DOHH2 (cell line): ENCODE measurements around the gene NMUR1.

Source experiments
- H3F3A ChIP-seq: fragments of 200-600 bp; sonication (generic), shearing (Covaris generic); 2 replicates; pipeline ENCODE4 v1.6.0; 2016; ENCODE audit warnings: antibody characterized with exemption, mild to moderate bottlenecking; ENCODE audit not compliant: control insufficient read depth, insufficient read depth
- H3K27ac ChIP-seq: fragments of 200-600 bp; sonication (generic); 2 replicates; pipeline ENCODE4 v1.5.1; 2014; ENCODE audit warnings: low read depth, mild to moderate bottlenecking, low read length, moderate library complexity
- H3K27me3 ChIP-seq: fragments of 200-600 bp; sonication (generic); 2 replicates; pipeline ENCODE4 v1.6.1; 2014; ENCODE audit warnings: mild to moderate bottlenecking, low read length, mixed read lengths; ENCODE audit not compliant: control insufficient read depth
- H3K36me3 ChIP-seq: fragments of 200-600 bp; sonication (generic); 2 replicates; pipeline ENCODE4 v1.6.1; 2014; ENCODE audit warnings: mild to moderate bottlenecking, low read length, moderate library complexity, mixed read lengths; ENCODE audit not compliant: control insufficient read depth
- H3K4me1 ChIP-seq: fragments of 200-600 bp; sonication (generic); 2 replicates; pipeline ENCODE4 v1.6.1; 2014; ENCODE audit warnings: mild to moderate bottlenecking, low read length, mixed read lengths; ENCODE audit not compliant: control insufficient read depth
- H3K4me2 ChIP-seq: fragments of 200-600 bp; sonication (generic); 2 replicates; pipeline ENCODE4 v1.6.0; 2014; ENCODE audit warnings: mild to moderate bottlenecking, low read length, moderate library complexity
- H3K4me3 ChIP-seq: fragments of 200-600 bp; sonication (generic); 2 replicates; pipeline ENCODE4 v1.5.1; 2014; ENCODE audit warnings: mild to moderate bottlenecking, low read length, mixed read lengths
- H3K79me2 ChIP-seq: fragments of 200-600 bp; sonication (generic); 2 replicates; pipeline ENCODE4 v1.6.1; 2014; ENCODE audit warnings: mild to moderate bottlenecking, low read length, mixed read lengths; ENCODE audit not compliant: control insufficient read depth
- H3K9me2 ChIP-seq: fragments of 200-600 bp; sonication (generic); replicated peaks from 2 replicates; pipeline ENCODE4 v1.6.1; 2014; ENCODE audit warnings: mild to moderate bottlenecking, low read length, mixed read lengths; ENCODE audit not compliant: control insufficient read depth
- H3K9me3 ChIP-seq: fragments of 200-600 bp; sonication (generic); 2 replicates; pipeline ENCODE4 v1.6.1; 2014; ENCODE audit warnings: antibody characterized with exemption, low read length, mixed read lengths; ENCODE audit not compliant: control insufficient read depth, insufficient read depth
- H4K20me1 ChIP-seq: fragments of 200-600 bp; sonication (generic); 2 replicates; pipeline ENCODE4 v1.6.0; 2014; ENCODE audit warnings: low read depth, mild to moderate bottlenecking, antibody characterized with exemption, low read length, moderate library complexity; ENCODE audit not compliant: control insufficient read depth, insufficient read depth
- CTCF ChIP-seq: fragments of 200-600 bp; sonication (generic); IDR thresholded peaks from one replicate; pipeline ENCODE4 v1.5.1; 2014; ENCODE audit warnings: antibody characterized with exemption, mild to moderate bottlenecking, low read depth, low read length; ENCODE audit not compliant: poor library complexity, severe bottlenecking
- EZH2phosphoT487 ChIP-seq: fragments of 200-600 bp; sonication (generic); IDR thresholded peaks from 2 replicates; pipeline ENCODE4 v1.6.1; 2017; ENCODE audit warnings: borderline replicate concordance, mild to moderate bottlenecking, antibody characterized with exemption, low read length, moderate library complexity, mixed read lengths

NMUR1 gene

DNA sequence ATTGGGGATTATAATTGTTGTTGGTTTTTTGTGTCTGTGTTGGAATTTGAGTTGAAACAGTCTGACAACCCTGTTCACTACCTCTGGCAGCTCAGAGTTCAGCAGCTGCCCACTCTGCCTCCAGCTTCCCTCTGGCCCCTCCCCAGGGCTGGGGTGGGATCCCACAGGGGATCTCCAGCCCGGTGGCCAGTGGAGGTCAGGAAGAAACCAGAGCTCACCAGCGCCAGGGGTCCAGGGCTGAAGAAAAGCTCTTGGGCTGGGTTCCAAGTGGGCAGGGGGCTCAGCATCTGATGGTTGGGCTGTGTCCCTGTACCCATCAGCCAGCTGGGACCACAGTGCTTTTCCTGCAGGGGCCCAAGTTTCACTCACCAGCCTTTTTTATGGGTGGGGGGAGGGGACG is 49.5 kb downstream of the NMUR1 start:
- TF ChIP-seq CTCF (no peak), EZH2phosphoT487 (no peak)
- Histone ChIP-seq H4K20me1 (no peaks in the 10 kb centered on the region), H3K79me2 (peaks cover 19% of the 10 kb centered on the region), H3K27ac (no peak overlapping the region), H3F3A (peaks cover 11% of the 10 kb centered on the region; the same call in 1 of the 2 replicates), H3K36me3 (no peaks in the 10 kb centered on the region), H3K4me1 (peaks cover 30% of the 10 kb centered on the region), H3K4me3 (no peak overlapping the region), H3K27me3 (no peaks in the 10 kb centered on the region), H3K9me2 (no peaks in the 10 kb centered on the region), H3K9me3 (no peaks in the 10 kb centered on the region), H3K4me2 (no peak overlapping the region)

GRCh38 chr2:231479455-231479854 is 50.8 kb downstream of the NMUR1 start:
- Histone ChIP-seq H3K79me2 (peaks cover 19% of the 10 kb centered on the region), H3K4me2 (no peak overlapping the region), H3K9me2 (no peaks in the 10 kb centered on the region), H3K27ac (no peak overlapping the region), H3K4me3 (no peak overlapping the region), H4K20me1 (no peaks in the 10 kb centered on the region), H3K9me3 (no peaks in the 10 kb centered on the region), H3K27me3 (no peaks in the 10 kb centered on the region), H3K36me3 (no peaks in the 10 kb centered on the region), H3K4me1 (peaks cover 31% of the 10 kb centered on the region), H3F3A (peaks cover 9% of the 10 kb centered on the region; the same call in 1 of the 2 replicates)
- TF ChIP-seq CTCF (no peak), EZH2phosphoT487 (no peak)

DNA sequence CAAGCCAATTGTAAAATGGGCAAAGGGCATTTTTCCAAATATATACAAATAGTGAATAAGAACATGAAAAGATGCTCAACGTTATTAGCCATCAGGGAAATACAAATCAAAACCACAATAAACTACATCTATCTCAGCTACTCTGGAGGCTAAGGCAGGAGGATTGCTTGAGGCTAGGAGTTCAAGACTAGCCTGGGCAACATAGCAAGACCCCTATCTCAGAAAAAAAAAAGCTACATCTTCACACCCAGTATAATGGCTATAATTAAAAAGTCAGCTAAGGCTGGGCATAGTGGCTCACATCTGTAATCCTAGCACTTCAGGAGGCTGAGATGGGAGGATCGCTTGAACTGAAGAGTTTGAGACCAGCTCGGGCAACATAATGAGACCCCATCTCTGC is 53.3 kb downstream of the NMUR1 start:
- Histone ChIP-seq H3K4me1 (peaks cover 28% of the 10 kb centered on the region), H3K4me2 (no peak overlapping the region), H3K27me3 (no peaks in the 10 kb centered on the region), H3K79me2 (peaks cover 14% of the 10 kb centered on the region), H3K36me3 (no peaks in the 10 kb centered on the region), H3F3A (peaks cover 9% of the 10 kb centered on the region; the same call in 1 of the 2 replicates), H3K4me3 (no peak overlapping the region), H4K20me1 (no peaks in the 10 kb centered on the region), H3K9me2 (no peaks in the 10 kb centered on the region), H3K9me3 (no peaks in the 10 kb centered on the region), H3K27ac (no peak overlapping the region)
- TF ChIP-seq EZH2phosphoT487 (no peak), CTCF (no peak)
